ENCODE measurements around the gene SSBP4.

GRCh38 chr19:18421371-18421959, 2.3 kb downstream of the SSBP4 start:
- TF ChIP-seq POLR2AphosphoS5 (IDR thresholded peaks at IDR 0.05; ENCODE audit: insufficient read depth, low read depth, low read length) (no peak), CTCF (IDR thresholded peaks at IDR 0.05; ENCODE audit: extremely low read depth in 1 of 2, insufficient read depth in 1 of 2, low read depth in 1 of 2, low read length in 2 of 2) (no peak), MYC (IDR thresholded peaks at IDR 0.05; ENCODE audit: low read depth, low read length) (no peak), GATA2 (IDR thresholded peaks at IDR 0.05; ENCODE audit: insufficient read depth, insufficient read length, low read depth, low read length) (no peak), POLR2A (IDR thresholded peaks at IDR 0.05; ENCODE audit: low read depth, low read length) (no peak), EZH2 (IDR thresholded peaks at IDR 0.05; ENCODE audit: borderline replicate concordance, low read depth, low read length, severe bottlenecking) (no peak), JUN (IDR thresholded peaks at IDR 0.05; ENCODE audit: borderline replicate concordance, insufficient read depth, insufficient read length, low read depth) (no peak), MAX (IDR thresholded peaks at IDR 0.05; ENCODE audit: insufficient read depth, insufficient read length) (no peak), FOS (IDR thresholded peaks at IDR 0.05; ENCODE audit: borderline replicate concordance, insufficient read depth, low read length) (no peak)
